Fibroblast of the aortic adventitia (primary cell): ENCODE results near the gene OSBPL3. TPM values are rescaled to one million over a fixed set of nuclear protein-coding genes. Genes with fewer than 3 reads are reported as not detected.

ENCODE experiments used
- DNase-seq: peaks from one replicate; pipeline ENCODE4 v3.0.0-alpha.2; 2010; ENCODE audit warnings: low read depth
- H3K4me3 ChIP-seq: 2 replicates; pipeline ENCODE4 v1.5.1; 2011; ENCODE audit warnings: low read depth, mild to moderate bottlenecking, control low read depth, low read length, moderate library complexity
- CTCF ChIP-seq: IDR thresholded peaks from 2 replicates; pipeline ENCODE4 v1.5.1; 2011; ENCODE audit warnings: mild to moderate bottlenecking, low read length, control low read depth, inconsistent platforms; ENCODE audit not compliant: insufficient read depth
- total RNA-seq: library from RNA; depleted of rRNA; stranded (reverse); fragments of >200 nt; gene quantifications from 2 replicates; pipeline ENCODE4 v1.2.3, GENCODE V29; 2012; ENCODE audit warnings: low replicate concordance

Gene OSBPL3
- total RNA-seq, 1 donor, result 46.0 TPM

GRCh38 chr7:25002786-25003185 lies 22.8 kb upstream of the OSBPL3 start:
- TF ChIP-seq CTCF, result no peak
- no peak for DNase-seq
- no peak overlapping the region for H3K4me3 ChIP-seq

GRCh38 chr7:24995466-24995865 lies 15.5 kb upstream of the OSBPL3 start:
- TF ChIP-seq CTCF, result no peak
- DNase-seq, result no peak
- H3K4me3 ChIP-seq, result no peak overlapping the region

GRCh38 chr7:24992314-24992713 lies 12.3 kb upstream of the OSBPL3 start:
- H3K4me3 ChIP-seq, result no peak overlapping the region
- DNase-seq, result no peak
- no peak for TF ChIP-seq CTCF

GRCh38 chr7:24991353-24991752 lies 11.4 kb upstream of the OSBPL3 start:
- no peak for DNase-seq
- TF ChIP-seq CTCF, result no peak
- H3K4me3 ChIP-seq, result no peak overlapping the region

GRCh38 chr7:24987331-24987842 lies 7.4 kb upstream of the OSBPL3 start:
- DNase-seq, result no peak
- no peak for TF ChIP-seq CTCF
- no peak overlapping the region for H3K4me3 ChIP-seq

GRCh38 chr7:24982917-24983316 lies 2.9 kb upstream of the OSBPL3 start:
- no peak for DNase-seq
- no peak overlapping the region for H3K4me3 ChIP-seq
- TF ChIP-seq CTCF, result no peak
